ENCODE results near the gene BRD3OS. TPM values are rescaled to one million over a fixed set of nuclear protein-coding genes. Genes with fewer than 3 reads are reported as not detected.

The BRD3OS gene
- total RNA-seq, 1 experiment from 2014 or later, result 20.1 TPM

DNA sequence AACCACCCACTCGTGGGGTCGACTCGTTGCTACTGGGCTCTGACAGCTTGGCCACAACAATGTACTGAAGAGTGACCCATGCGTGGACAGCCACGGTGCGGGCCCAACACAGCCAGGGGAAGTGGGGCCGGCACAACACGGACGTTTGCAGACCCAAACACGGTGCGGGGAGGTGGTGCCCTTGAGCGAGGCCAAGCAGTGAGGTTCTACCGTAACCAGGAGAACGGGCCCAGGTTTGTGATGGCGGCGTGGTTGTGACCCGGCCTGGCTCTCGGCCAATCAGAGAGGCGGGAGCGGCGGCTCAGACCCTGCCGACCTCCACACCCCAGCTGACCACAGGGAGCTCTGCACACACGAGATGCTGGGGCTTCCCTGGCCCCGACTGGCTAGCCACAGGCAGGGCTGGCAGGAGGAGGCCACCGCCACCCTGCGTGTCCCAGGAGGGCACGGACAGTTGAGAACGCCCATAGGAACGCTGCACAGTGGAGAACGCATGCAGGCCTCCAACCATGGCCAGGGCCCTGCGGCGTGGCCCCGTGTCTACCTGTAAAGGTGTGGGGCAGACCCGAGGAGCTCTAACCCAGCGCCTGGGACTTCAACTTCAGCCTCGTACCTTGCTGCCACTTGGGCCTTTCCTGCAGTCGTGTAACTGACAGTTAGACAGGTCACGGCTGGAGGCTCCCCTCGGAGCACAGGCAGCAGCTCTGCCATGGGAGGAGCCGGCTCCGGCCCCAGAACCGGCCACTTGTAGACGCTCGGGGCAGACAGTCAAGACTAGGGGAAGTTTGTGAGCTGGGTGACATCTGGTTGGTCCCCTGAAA, 28.9 kb downstream of the BRD3OS start:
- H3K36me3 ChIP-seq, result peaks cover 43% of the 10 kb centered on the region
- peaks cover 22% of the 10 kb centered on the region for H3K4me1 ChIP-seq

GRCh38 chr9:134054891-134055811, 29.9 kb downstream of the BRD3OS start:
- Histone ChIP-seq H3K27ac (no peak overlapping the region), H3K36me3 (peaks cover 33% of the 10 kb centered on the region), H3K27me3 (no peaks in the 10 kb centered on the region), H3K4me1 (peaks cover 30% of the 10 kb centered on the region), H3K4me3 (no peak overlapping the region), H3K9me3 (replicated peaks) (no peaks in the 10 kb centered on the region)
- DNase-seq, result no peak

More for the DNA sequence above, 28.9 kb downstream of the BRD3OS start:
- DNase-seq, result no peak
- peak overlapping the region; percentile 36 for H3K27ac ChIP-seq
- H3K4me3 ChIP-seq, result no peak overlapping the region
- H3K27me3 ChIP-seq, result no peaks in the 10 kb centered on the region
- no peaks in the 10 kb centered on the region for H3K9me3 ChIP-seq (replicated peaks)

- Histone ChIP-seq H3K27me3 (no peaks in the 10 kb centered on the region), H3K4me1 (peaks cover 37% of the 10 kb centered on the region), H3K36me3 (peaks cover 26% of the 10 kb centered on the region), H3K9me3 (replicated peaks) (no peaks in the 10 kb centered on the region), H3K27ac (no peak overlapping the region), H3K4me3 (no peak overlapping the region)
- DNase-seq, result peak in 1 of 2 experiments; percentile 30
Observed at GRCh38 chr9:134055981-134056461, 30.7 kb downstream of the BRD3OS start.

DNA sequence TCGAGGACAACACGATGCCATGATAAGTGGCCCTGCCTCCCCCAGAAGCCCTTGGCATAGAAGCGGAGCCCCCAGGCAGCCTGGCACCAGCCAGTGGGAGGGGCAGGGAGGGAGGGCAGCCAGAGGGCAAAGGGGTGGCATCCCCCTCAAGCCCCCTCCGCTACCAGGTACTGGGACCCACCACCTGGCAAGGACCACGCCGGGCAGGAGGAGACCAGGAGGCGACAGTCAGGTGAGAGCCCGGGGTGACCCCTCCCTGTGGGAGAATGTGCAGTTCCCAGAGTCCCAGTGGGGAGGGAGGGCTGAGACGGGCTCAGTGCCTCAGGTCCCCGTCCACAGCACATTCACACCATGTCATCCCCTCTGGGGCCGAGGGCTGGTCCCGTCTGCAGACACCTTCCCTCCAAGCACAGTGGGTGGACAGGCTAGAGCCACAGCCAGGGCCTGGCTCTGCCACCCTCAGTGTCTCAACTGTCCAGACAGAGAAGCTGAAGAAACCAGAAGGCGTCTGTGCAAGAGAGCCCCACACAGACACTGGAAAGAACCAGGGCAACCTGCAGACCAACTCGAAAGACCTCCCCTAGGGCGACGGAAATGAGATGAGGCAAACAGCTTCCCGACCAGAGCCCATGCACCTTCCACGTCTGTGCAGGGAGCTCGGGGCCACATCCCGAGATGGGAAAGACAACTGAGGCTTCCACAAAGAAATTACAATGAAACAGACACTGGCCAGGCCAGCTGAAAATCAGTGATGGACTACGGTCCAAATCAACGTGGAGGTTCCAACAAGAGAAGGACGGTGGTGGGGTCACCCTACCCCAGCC, 31.4 kb downstream of the BRD3OS start:
- DNase-seq, result peak in 1 of 2 experiments; percentile 3
- Histone ChIP-seq H3K9me3 (replicated peaks) (no peaks in the 10 kb centered on the region), H3K36me3 (peaks cover 20% of the 10 kb centered on the region), H3K4me1 (peaks cover 43% of the 10 kb centered on the region), H3K27me3 (no peaks in the 10 kb centered on the region), H3K27ac (no peak overlapping the region), H3K4me3 (no peak overlapping the region)

DNA sequence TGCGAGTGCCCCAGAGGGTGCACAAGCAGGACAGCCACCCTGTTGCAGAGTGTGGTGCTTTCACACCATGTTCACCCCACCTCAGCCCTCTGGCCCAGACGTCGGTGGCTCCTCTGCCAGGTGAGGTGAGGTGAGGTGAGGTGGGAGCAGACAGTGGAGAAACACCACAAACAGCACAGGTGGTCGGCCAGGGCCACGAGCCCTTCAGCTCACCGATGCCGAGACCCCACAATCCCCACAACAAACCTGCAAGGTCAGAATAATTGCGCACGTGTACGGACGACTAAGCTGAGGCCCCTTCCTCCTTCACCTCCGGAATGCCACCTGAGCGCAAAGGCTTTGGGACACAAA, 32.0 kb downstream of the BRD3OS start:
- Histone ChIP-seq H3K27ac (no peak overlapping the region), H3K4me1 (peaks cover 47% of the 10 kb centered on the region)

DNA sequence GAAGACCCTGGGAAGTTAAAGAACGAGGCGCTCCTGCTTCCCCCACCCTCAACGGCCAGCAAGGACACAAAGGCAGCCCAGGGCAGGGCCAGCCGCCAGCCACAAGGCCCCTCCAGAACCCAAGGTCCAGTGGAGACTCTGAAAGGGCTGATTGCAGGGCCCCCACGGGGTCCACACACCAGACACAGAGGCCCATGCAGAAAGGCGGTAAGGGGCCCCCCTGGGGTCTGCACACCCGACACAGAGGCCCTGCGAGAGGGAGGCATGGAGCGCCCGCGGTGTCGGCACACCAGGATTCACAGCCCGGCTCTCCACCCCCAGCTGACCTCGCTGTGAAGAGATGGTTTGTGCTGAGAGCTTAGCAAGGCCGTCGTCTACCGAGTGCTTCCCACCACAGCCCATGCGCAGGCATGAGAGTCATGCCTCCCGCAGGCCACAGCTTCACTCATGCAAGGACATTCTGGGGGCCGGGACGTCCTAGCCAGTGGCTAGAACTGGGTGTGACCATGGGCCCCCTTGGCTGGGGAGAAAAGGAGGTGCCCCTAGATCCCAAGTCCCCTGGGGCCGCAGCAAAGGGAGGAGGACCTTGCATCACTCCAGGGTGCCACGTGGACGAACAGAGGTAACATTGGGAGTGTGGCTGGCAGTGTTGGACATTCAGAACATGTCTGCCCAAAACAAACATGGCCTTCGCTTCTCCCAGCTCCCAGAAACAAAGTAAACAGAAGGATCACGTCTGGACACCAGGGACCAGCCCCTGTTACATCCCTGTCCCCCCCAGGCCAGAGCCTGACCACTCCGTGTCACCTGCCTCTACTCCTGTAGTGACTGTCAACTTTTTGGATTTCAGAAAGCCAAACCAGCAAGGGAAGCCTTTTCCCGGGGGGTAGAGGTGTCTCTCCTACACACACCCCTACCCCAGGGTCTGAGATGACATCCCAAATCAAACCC, 32.7 kb downstream of the BRD3OS start:
- H3K27me3 ChIP-seq, result no peaks in the 10 kb centered on the region
- H3K36me3 ChIP-seq, result peaks cover 7% of the 10 kb centered on the region
- DNase-seq, result peak in 1 of 2 experiments; percentile 2
- H3K4me1 ChIP-seq, result peaks cover 52% of the 10 kb centered on the region
- no peak overlapping the region for H3K4me3 ChIP-seq
- no peaks in the 10 kb centered on the region for H3K9me3 ChIP-seq (replicated peaks)
- H3K27ac ChIP-seq, result no peak overlapping the region

More for the DNA sequence above, 32.0 kb downstream of the BRD3OS start:
- Histone ChIP-seq H3K36me3 (peaks cover 14% of the 10 kb centered on the region), H3K4me3 (no peak overlapping the region), H3K27me3 (no peaks in the 10 kb centered on the region), H3K9me3 (replicated peaks) (no peaks in the 10 kb centered on the region)
- no peak for DNase-seq

DNA sequence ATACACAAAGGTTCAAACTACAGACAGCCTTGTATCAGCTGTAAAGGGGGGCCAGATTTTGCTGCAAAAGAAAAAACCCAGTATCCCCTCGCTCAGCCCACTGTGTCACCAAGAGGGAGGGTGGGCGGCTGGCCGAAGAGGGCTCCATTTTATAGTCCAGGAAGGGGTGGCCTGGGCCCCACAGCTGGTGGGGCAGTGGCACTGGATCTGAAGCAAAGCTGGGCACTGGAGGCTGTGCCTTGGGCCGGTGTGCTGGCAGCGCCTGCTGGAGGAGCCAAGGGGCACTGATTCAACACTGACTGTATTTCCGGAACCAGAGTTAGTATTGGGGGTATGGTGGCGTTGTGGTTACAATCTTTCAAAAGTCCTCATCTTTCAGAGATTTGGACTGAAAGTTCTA, 33.4 kb downstream of the BRD3OS start:
- no peaks in the 10 kb centered on the region for H3K27me3 ChIP-seq
- no peaks in the 10 kb centered on the region for H3K9me3 ChIP-seq (replicated peaks)
- peaks cover 53% of the 10 kb centered on the region for H3K4me1 ChIP-seq
- no peak overlapping the region for H3K4me3 ChIP-seq
- H3K36me3 ChIP-seq, result peaks cover 5% of the 10 kb centered on the region; the same call in 1 of the 2 replicates
- DNase-seq, result peak in 1 of 2 experiments; percentile 3
- no peak overlapping the region for H3K27ac ChIP-seq

DNA sequence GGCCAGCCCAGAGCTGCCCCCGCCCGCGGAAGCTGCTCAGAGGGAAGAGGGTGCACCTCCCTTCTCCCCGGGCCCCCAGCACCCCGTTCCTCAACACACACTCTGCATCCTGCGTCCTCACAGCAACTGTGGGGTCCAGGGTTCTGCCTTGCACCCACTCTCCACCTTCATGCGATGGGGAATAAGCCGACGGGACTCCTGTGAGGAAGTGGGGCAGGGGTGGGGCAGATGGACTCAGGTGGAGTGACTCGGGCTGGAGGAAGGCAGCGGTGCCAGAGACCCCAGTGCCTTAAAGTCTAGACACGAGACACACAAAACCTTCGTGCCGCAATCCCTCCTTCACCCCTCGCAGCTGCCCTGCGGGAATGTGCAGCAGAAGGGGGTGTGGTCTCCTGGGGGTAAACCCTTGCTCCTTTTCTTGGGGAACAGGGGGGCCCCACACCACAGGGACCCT, 33.9 kb downstream of the BRD3OS start:
- Histone ChIP-seq H3K27ac (no peak overlapping the region), H3K27me3 (no peaks in the 10 kb centered on the region), H3K9me3 (replicated peaks) (no peaks in the 10 kb centered on the region), H3K4me1 (peaks cover 52% of the 10 kb centered on the region), H3K4me3 (no peak overlapping the region), H3K36me3 (peaks cover 5% of the 10 kb centered on the region; the same call in 1 of the 2 replicates)
- peak in 1 of 2 experiments; percentile 4 for DNase-seq

- no peak overlapping the region for H3K4me3 ChIP-seq
- H3K27me3 ChIP-seq, result no peaks in the 10 kb centered on the region
- H3K9me3 ChIP-seq (replicated peaks), result no peaks in the 10 kb centered on the region
- H3K27ac ChIP-seq, result no peak overlapping the region
- peaks cover 5% of the 10 kb centered on the region; the same call in 1 of the 2 replicates for H3K36me3 ChIP-seq
- H3K4me1 ChIP-seq, result peaks cover 52% of the 10 kb centered on the region
- peak in 1 of 2 experiments; percentile 11 for DNase-seq
Observed at GRCh38 chr9:134059661-134060395, 34.5 kb downstream of the BRD3OS start.

DNA sequence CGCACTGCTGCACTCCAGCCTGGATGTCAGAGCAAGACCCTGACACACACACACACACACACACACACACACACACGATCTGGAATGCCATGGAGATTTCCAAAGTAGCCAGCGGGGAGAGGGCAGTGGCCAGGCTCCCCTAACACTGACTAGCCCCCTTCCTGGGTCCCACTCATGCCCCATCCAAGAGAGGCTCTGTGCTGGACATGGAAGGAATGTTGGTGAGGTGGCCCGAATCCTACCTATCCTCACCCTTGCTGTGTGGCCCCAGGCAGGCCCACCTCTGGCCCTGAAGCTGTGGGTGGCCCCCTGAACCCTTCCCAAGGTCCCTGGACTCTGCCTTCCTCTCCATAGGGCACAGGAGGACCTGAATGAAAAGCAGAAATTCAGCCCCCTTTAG, 35.3 kb downstream of the BRD3OS start:
- peak in 1 of 2 experiments; percentile 7 for DNase-seq
- peaks cover 49% of the 10 kb centered on the region for H3K4me1 ChIP-seq
- no peaks in the 10 kb centered on the region for H3K27me3 ChIP-seq
- no peaks in the 10 kb centered on the region for H3K9me3 ChIP-seq (replicated peaks)
- peaks cover 1% of the 10 kb centered on the region; the same call in 1 of the 2 replicates for H3K36me3 ChIP-seq
- peak overlapping the region; percentile 84 for H3K27ac ChIP-seq
- H3K4me3 ChIP-seq, result no peak overlapping the region

- Histone ChIP-seq H3K4me3 (peak overlapping the region; percentile 10), H3K27ac (peak overlapping the region; percentile 84), H3K36me3 (no peaks in the 10 kb centered on the region; the same call in 1 of the 2 replicates), H3K4me1 (peaks cover 48% of the 10 kb centered on the region), H3K9me3 (replicated peaks) (no peaks in the 10 kb centered on the region), H3K27me3 (no peaks in the 10 kb centered on the region)
- DNase-seq, result peak in 1 of 2 experiments; percentile 40
Observed at GRCh38 chr9:134061019-134061687, 35.9 kb downstream of the BRD3OS start.

DNA sequence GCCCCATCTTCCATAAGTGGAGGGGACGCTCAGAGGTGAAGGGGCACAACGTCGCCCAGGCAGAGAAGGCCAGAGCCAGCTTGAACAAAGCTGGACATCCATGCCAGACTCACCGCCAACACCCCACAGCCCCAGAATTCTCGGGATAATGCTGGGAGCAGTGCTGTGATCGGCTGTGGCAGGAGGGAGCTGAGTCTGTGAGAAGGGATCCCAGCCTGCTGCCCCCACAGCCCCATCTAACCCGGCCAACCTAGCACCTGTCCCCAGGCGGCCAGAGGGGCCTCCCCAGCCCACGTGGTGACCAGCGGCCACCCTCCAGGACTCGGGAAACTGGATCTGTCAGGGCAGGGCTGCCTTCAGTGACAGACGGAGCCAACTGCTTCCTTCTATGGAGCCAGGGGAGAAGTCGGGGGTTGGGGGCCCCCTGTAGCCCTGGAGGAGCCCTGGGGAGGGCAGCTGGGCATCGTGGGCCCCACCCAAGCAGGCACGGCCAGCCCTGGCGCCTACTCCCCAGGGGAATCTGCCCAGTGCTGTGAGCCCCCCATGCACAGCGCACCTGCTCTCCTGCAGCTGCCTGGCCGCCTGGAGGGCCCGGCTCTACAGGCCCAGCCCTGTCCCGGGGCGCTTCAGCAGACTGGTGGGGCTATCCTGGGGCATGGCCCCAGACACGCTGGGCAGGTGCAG, 36.5 kb downstream of the BRD3OS start:
- no peaks in the 10 kb centered on the region for H3K9me3 ChIP-seq (replicated peaks)
- peak overlapping the region; percentile 84 for H3K27ac ChIP-seq
- H3K4me3 ChIP-seq, result peak overlapping the region; percentile 10
- peak; percentile 99 for DNase-seq
- peaks cover 45% of the 10 kb centered on the region for H3K4me1 ChIP-seq
- H3K36me3 ChIP-seq, result no peaks in the 10 kb centered on the region; the same call in 1 of the 2 replicates
- no peaks in the 10 kb centered on the region for H3K27me3 ChIP-seq
